Amygdala (tissue), 56 donors: Measurements from ENCODE around the gene APC2.
"Not testable (repeated sequence)": the region's sequence is repeated elsewhere in the genome, so short reads cannot be mapped to it uniquely, and the experiment has no call there.

ENCODE experiments used
- DNase-seq, 56 donors: peaks; one replicate each; lab custom pipeline; 2025; lab: John Stamatoyannopoulos, UW

Gene APC2

GRCh38 chr19:1473085-1473851 lies 23.3 kb downstream of the APC2 start:
- DNase-seq: peak in 2 of 56 donors; percentile 38 to 39

- peak in 50 of 56 donors; percentile 11 to 89 (median 62) for DNase-seq
These were observed 24.3 kb downstream of the APC2 start for GRCh38 chr19:1474011-1474764.

GRCh38 chr19:1474765-1475351 lies 24.9 kb downstream of the APC2 start:
- DNase-seq: no peak

- DNase-seq: no peak
These were observed 26.0 kb downstream of the APC2 start for GRCh38 chr19:1475751-1476437.

- not testable (repeated sequence) for DNase-seq
These were observed 27.1 kb downstream of the APC2 start for GRCh38 chr19:1477056-1477455.

GRCh38 chr19:1478934-1479707 lies 29.2 kb downstream of the APC2 start, which contains the start of gene C19orf25:
TSS of gene C19orf25 (minus strand) at chr19:1479215. CDS start at chr19:1478903, 312 bp downstream.
- peak; percentile 41 to 96 (median 87) for DNase-seq

GRCh38 chr19:1481224-1481892 lies 31.4 kb downstream of the APC2 start:
- DNase-seq: no peak

- no peak for DNase-seq
These were observed 32.0 kb downstream of the APC2 start for GRCh38 chr19:1481893-1482360.

- DNase-seq: no peak
These were observed 32.6 kb downstream of the APC2 start for GRCh38 chr19:1482361-1483130.

- no peak for DNase-seq
These were observed 33.4 kb downstream of the APC2 start for GRCh38 chr19:1483131-1483978.

- DNase-seq: no peak
These were observed 34.1 kb downstream of the APC2 start for GRCh38 chr19:1483979-1484428.

- no peak for DNase-seq
These were observed 37.0 kb downstream of the APC2 start for GRCh38 chr19:1486720-1487575.

GRCh38 chr19:1487576-1488281 lies 37.8 kb downstream of the APC2 start:
- DNase-seq: no peak

GRCh38 chr19:1488282-1488601 lies 38.3 kb downstream of the APC2 start:
- DNase-seq: no peak

- DNase-seq: no peak
These were observed 39.8 kb downstream of the APC2 start for GRCh38 chr19:1489463-1490310.
